Measurements from ENCODE around the gene EHD4.

The EHD4 gene

GRCh38 chr15:41979493-41980266, 7.3 kb upstream of the EHD4 start:
- no peak for DNase-seq

GRCh38 chr15:41978534-41978933, 6.2 kb upstream of the EHD4 start:
- no peak for DNase-seq

- peak; percentile 7 for DNase-seq
Measured at GRCh38 chr15:41977757-41978383, 5.5 kb upstream of the EHD4 start.

GRCh38 chr15:41975669-41976068, 3.3 kb upstream of the EHD4 start:
- peak; percentile 5 for DNase-seq

GRCh38 chr15:41974041-41974440, 1.7 kb upstream of the EHD4 start:
- DNase-seq = no peak

GRCh38 chr15:41971895-41972252, 483 bp downstream of the EHD4 start:
- DNase-seq = no peak

GRCh38 chr15:41971089-41971894, 1.1 kb downstream of the EHD4 start:
- peak; percentile 82 for DNase-seq

GRCh38 chr15:41970456-41970855, 1.9 kb downstream of the EHD4 start:
- DNase-seq = peak; percentile 22

- peak; percentile 40 for DNase-seq
Measured at GRCh38 chr15:41969851-41970431, 2.4 kb downstream of the EHD4 start.

- peak; percentile 7 for DNase-seq
Measured at GRCh38 chr15:41968701-41969100, 3.7 kb downstream of the EHD4 start.

- peak; percentile 19 for DNase-seq
Measured at GRCh38 chr15:41967506-41968206, 4.7 kb downstream of the EHD4 start.

- peak; percentile 18 for DNase-seq
Measured at GRCh38 chr15:41966920-41967465, 5.4 kb downstream of the EHD4 start.

- peak; percentile 9 for DNase-seq
Measured at GRCh38 chr15:41966414-41966812, 5.9 kb downstream of the EHD4 start.

- DNase-seq = peak; percentile 22
Measured at GRCh38 chr15:41965441-41966413, 6.6 kb downstream of the EHD4 start.

GRCh38 chr15:41961595-41962202, 10.7 kb downstream of the EHD4 start:
- no peak for DNase-seq

- DNase-seq = peak; percentile 3
Measured at GRCh38 chr15:41961001-41961518, 11.3 kb downstream of the EHD4 start.

GRCh38 chr15:41958002-41958420, 14.3 kb downstream of the EHD4 start:
- DNase-seq = peak; percentile 14

GRCh38 chr15:41957021-41957897, 15.1 kb downstream of the EHD4 start:
- DNase-seq = peak; percentile 21

- peak; percentile 3 for DNase-seq
Measured at GRCh38 chr15:41955807-41956525, 16.4 kb downstream of the EHD4 start.
